Right lobe of liver (tissue), 4 donors: ENCODE data around the gene AMN1.

Experiments
- CTCF ChIP-seq, 4 donors: fragments of 200-600 bp in 3 of 4; fragments of 450-650 bp in 1 of 4; IDR thresholded peaks; one replicate each; pipeline versions ENCODE4 v1.5.1 to v1.8.0; 2016 to 2022; ENCODE audit warnings: antibody characterized with exemption in 4 of 4, mild to moderate bottlenecking in 2 of 4
- POLR2A ChIP-seq: fragments of 450-650 bp; IDR thresholded peaks from one replicate; pipeline ENCODE4 v1.6.1; 2017; ENCODE audit warnings: antibody characterized with exemption, mild to moderate bottlenecking
- donor health status: DM: no; HTN: no; CAD: no.
- donor health status: DM: no; HTN: no; CAD: no.
- donor health status: DM: no; HTN: yes; CAD: no.

GRCh38 chr12:31634620-31635019 is 94.2 kb downstream of the AMN1 start:
- TF ChIP-seq CTCF (IDR thresholded peaks at IDR 0.05) (no peak), POLR2A (no peak)
